ENCODE data around the gene MEIS1. TPM values are rescaled to one million over a fixed set of nuclear protein-coding genes. Genes with fewer than 3 reads are reported as not detected.
A peak's percentile ranks its signal among the peaks of the same experiment; 100 is the strongest.

Gene MEIS1
- polyA plus RNA-seq, 10 donors = 12.1 to 18.6 (median 15.3) TPM

- no peak for DNase-seq
Measured at GRCh38 chr2:66532972-66533868, 98.3 kb downstream of the MEIS1 start.

DNA sequence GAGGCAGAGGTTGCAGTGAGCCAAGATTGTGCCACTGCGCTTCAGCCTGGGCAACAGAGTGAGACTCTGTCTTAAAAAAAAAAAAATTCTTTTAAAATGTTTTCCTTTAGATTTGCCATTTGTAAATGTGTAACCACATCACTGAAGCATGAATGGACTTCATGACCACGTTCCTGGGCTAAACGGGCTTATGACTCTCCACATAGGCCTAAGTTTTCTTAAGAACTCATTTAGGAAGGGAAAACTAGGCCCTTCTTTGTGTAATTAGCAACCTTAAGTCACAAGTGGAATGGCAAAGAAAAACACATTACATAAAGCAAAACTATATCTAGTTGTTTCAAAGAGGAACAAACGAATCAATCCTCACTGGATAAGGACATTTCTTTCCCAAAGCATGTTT lies 99.5 kb downstream of the MEIS1 start:
- DNase-seq = no peak

- DNase-seq = no peak
Measured at GRCh38 chr2:66535574-66536289, 100.8 kb downstream of the MEIS1 start.

- no peak for DNase-seq
Measured at GRCh38 chr2:66536290-66536673, 101.4 kb downstream of the MEIS1 start.

DNA sequence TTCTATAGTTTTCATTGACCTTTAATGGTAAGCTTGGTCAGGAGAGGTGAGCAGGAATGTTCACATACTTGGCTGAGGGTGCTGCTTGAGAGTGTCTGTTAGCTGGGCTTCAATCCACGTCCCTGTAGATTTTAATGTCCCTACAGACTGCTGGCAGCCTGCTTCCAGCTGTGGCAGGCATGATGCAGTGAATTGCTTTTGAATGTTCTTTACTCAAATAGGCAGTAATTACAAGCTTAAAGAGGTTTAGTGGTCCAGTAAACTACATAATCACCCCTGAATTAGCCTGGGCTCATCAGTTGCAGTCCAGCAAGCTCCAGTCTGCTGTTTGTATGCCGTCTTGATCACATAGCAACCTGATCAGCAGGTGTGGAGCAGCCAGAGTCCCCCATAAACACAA lies 102.1 kb downstream of the MEIS1 start:
- peak in 1 of 3 donors; percentile 17 for DNase-seq

- DNase-seq = no peak
Measured at GRCh38 chr2:66538291-66538690, 103.4 kb downstream of the MEIS1 start.

DNA sequence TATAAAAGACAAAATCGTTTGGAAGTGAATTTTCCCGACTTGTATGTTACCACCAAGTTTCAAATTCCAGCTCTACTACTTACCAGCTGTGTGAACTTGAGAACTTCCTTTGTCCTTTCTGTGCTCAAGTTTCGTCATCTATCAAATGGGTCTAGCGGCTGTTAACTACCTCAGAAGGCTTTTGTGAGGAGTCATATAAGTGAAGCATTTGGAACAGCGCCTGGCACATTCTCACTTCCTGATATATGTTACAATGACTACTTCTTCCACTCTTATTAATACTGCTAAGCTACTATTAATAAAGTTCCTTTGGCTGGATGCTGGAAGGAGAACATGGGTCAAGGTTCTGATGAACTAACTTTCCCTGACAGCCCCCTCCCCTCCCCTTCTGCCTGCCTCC lies 104.5 kb downstream of the MEIS1 start:
- DNase-seq = peak in 1 of 3 donors; percentile 47

- no peak for DNase-seq
Measured at GRCh38 chr2:66541646-66542045, 106.7 kb downstream of the MEIS1 start.

DNA sequence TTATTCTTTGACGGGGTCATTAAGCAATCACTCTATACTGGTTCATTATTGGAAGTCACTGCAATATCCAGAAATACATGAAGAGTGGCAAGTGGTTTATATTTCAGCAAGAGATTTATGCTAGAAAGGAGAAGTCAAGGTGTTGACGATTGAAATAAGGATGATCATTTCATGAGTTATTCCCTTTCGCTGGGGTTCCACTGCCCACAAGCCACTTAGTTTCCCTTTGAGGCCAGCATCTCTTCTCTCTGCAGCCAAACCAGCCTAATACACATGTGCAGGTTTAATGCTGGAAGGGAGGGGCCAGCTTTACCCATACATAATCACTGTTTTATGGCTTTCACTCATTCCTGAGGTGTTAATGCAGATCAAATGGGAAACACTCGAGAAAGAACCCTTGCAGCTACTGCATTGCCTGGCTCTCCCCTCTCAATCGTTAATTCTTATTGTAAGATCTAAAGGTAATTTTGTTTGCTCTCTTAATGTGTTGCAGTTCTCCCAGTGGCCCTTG lies 108.4 kb downstream of the MEIS1 start:
- no peak for DNase-seq

GRCh38 chr2:66544258-66544657 lies 109.3 kb downstream of the MEIS1 start:
- DNase-seq = no peak

GRCh38 chr2:66545258-66545657 lies 110.3 kb downstream of the MEIS1 start:
- no peak for DNase-seq

DNA sequence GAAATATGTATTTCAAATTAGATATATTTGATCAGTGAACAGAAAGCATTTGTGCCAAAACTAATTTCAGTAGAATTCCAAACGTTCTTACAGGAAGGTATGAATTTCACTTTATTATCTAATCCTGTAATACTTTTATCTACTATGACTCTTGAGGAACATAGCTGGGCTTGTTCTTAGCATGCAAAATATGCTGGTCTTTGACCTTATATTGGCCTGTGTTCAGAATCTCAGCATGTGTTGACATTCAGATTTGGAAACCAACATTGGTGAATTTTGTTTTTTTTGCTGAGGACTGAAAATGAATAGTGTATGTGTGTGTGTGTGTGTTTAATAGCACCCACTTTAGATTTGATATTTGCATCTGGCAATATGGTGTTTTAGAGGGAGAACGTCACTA lies 112.2 kb downstream of the MEIS1 start:
- DNase-seq = no peak

GRCh38 chr2:66547887-66548286 lies 113.0 kb downstream of the MEIS1 start:
- DNase-seq = no peak

DNA sequence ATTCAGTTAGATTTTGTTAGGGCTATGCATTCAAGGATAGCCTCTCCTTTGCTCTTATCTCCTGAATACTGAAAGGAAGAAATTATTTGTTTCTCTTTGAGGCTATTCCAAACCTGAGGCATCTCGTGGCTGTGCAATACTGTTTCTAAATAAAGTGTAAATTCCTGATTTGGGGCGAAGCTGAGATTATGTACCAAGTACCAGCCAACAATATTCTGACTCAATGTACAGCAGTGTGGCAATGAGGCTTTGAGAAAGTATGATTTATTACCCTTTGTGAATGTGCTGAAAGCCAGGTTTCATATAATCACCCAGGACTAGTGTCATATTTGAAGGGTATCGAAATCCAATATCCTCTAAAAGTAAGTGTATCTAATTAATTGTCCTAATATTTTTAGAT lies 113.5 kb downstream of the MEIS1 start:
- no peak for DNase-seq

DNA sequence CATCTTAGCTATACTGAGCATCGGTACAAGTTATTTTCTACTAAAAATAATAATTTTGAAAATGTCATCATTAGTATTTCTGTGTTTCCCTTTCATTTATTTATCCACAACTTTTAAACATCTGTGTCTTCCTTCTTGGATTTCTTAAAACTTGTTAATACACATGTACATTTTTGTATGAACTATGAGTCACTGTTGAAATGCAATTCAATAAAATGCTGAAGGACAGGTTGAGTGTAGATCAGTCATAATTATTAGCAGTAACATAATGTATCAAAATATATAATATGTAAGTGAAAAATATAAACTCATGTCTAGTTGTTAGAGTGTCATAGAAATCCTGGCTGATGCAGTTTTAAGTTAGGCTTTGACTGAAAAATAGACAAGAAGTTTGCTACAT lies 115.9 kb downstream of the MEIS1 start:
- no peak for DNase-seq

- peak in 2 of 3 donors; percentile 36 to 61 for DNase-seq
Measured at GRCh38 chr2:66553370-66553769, 118.4 kb downstream of the MEIS1 start.

GRCh38 chr2:66555091-66555490 lies 120.2 kb downstream of the MEIS1 start:
- peak; percentile 55 to 82 (median 68) for DNase-seq

GRCh38 chr2:66555501-66556324 lies 120.8 kb downstream of the MEIS1 start:
- DNase-seq = peak; percentile 46 to 85 (median 67)

- DNase-seq = no peak
Measured at GRCh38 chr2:66559672-66560071, 124.7 kb downstream of the MEIS1 start.

DNA sequence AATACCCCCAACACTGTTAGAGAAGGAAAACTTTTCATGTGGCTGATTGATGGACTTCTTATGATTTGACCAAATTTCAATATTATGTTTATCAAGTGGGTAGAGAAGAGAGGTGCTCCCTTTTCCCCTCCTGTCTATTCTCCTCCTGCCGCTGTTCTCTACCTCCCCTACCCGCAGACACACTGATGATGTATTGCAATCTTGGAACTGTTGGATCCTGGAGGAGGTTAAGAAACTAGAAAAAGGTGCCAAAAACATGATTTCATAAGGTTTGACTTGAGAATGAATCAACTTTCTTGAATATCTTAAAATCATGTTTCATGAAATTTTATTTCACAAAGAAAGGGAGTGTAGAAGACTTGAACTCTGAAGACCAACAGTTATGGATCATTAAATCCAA lies 125.8 kb downstream of the MEIS1 start:
- DNase-seq = no peak

DNA sequence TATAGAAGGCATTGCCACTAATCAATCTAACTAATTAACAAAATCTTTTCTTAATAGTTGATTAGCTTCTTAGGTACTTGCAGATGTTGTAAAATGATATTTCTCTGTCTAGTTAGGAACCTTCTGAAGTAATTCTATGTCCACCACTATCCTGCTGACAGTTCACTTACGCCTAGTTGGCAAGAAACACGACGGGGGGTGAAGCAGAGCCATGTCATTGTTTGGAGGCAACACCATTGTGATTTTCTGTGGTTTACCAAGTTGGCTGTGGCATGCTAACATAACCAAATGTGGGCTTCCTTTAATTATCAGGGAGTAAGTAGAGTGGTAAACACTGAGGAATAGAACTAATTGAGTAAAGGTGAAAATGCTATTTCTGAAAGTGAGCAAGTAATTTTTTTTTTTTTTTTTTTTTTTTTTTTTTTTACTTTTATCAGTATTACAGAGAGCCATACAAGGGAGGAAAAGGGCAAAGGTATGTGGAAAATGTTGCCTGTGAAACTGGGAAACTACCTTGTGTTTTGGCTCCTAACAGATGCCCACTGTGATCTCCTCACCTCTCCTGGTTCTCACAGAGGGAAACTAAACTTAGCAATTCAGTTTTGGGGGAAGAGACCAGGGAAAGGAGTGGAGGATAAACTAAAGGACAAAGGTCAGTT lies 126.8 kb downstream of the MEIS1 start:
- DNase-seq = no peak

Data from muscle of back (tissue), 11 donors.